GM12865 (cell line): ENCODE measurements around the gene DLG2.

Experiments
- DNase-seq: peaks from one replicate; pipeline ENCODE4 v3.0.0; 2010; ENCODE audit warnings: low read depth
- H3K4me3 ChIP-seq: 2 replicates; pipeline ENCODE4 v1.5.1; 2011; ENCODE audit warnings: mild to moderate bottlenecking, low read depth, low read length, control low read depth
- CTCF ChIP-seq: IDR thresholded peaks from 2 replicates; pipeline ENCODE4 v1.5.1; 2011; ENCODE audit warnings: low read length, control low read depth, low read depth, inconsistent platforms; ENCODE audit not compliant: insufficient read depth; ENCODE audit errors: missing control alignments

Gene DLG2

GRCh38 chr11:84526250-84526649 is 1100.9 kb downstream of the DLG2 start:
- no peak for TF ChIP-seq CTCF
- DNase-seq, result no peak

GRCh38 chr11:84524422-84525051 is 1102.6 kb downstream of the DLG2 start:
- DNase-seq, result peak; percentile 10
- no peak for TF ChIP-seq CTCF
- no peak overlapping the region for H3K4me3 ChIP-seq

More at GRCh38 chr11:84526250-84526649, 1100.9 kb downstream of the DLG2 start:
- no peak overlapping the region for H3K4me3 ChIP-seq

- TF ChIP-seq CTCF, result no peak
- no peak for DNase-seq
- no peak overlapping the region for H3K4me3 ChIP-seq
Measured at GRCh38 chr11:84522331-84522730, 1104.8 kb downstream of the DLG2 start.

GRCh38 chr11:84518631-84519183 is 1108.4 kb downstream of the DLG2 start:
- H3K4me3 ChIP-seq, result no peak overlapping the region
- no peak for TF ChIP-seq CTCF
- no peak for DNase-seq

GRCh38 chr11:84514436-84514835 is 1112.7 kb downstream of the DLG2 start:
- no peak for DNase-seq
- no peak for TF ChIP-seq CTCF
- no peak overlapping the region for H3K4me3 ChIP-seq

GRCh38 chr11:84503503-84503902 is 1123.6 kb downstream of the DLG2 start:
- TF ChIP-seq CTCF, result no peak
- DNase-seq, result no peak

GRCh38 chr11:84501750-84502149 is 1125.4 kb downstream of the DLG2 start:
- no peak for TF ChIP-seq CTCF

More at GRCh38 chr11:84503503-84503902, 1123.6 kb downstream of the DLG2 start:
- H3K4me3 ChIP-seq, result no peak overlapping the region

More at GRCh38 chr11:84501750-84502149, 1125.4 kb downstream of the DLG2 start:
- no peak for DNase-seq
- no peak overlapping the region for H3K4me3 ChIP-seq
